HG03108 (cell line): ENCODE results near the gene RNF145.
"Not testable (repeated sequence)": the region's sequence is repeated elsewhere in the genome, so short reads cannot be mapped to it uniquely, and the experiment has no call there.

ENCODE experiments used
- ATAC-seq: cut with Tn5 transposase; IDR thresholded peaks from one replicate; pipeline ENCODE4 v1.9.1; 2021; ENCODE audit warnings: moderate library complexity; ENCODE audit not compliant: unreplicated experiment

The RNF145 gene

DNA sequence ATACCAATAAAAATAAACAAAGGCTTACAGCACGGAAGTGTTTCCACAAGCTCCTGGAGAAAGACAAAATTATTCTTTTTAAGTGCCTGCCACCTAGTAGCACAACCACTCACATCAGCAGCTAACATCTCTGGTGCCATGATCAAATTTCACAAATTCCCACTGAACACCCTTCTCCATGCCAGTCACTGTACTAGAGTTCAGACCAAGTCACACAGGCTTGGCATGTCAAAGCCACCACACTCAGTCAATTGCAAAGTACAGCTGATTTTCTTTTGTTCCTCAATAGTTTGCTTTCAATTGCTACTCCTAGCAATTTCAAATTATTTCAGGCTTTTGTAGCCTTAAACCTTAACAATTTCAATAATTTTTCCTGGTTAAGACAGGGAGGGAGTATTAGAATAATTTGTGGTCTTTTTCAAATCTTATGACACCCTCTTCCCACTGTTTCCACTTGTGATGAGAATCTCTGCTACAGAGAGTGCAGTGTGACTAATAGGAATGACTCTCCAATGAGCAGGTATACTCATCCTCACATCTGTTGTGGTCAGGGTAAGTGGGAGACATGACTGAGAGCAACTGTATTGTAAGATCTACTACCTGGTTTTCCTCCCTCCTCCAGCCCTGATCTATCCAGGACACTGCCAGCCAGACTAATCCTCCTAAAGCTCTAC, 46.2 kb downstream of the RNF145 start:
- no peak for ATAC-seq

DNA sequence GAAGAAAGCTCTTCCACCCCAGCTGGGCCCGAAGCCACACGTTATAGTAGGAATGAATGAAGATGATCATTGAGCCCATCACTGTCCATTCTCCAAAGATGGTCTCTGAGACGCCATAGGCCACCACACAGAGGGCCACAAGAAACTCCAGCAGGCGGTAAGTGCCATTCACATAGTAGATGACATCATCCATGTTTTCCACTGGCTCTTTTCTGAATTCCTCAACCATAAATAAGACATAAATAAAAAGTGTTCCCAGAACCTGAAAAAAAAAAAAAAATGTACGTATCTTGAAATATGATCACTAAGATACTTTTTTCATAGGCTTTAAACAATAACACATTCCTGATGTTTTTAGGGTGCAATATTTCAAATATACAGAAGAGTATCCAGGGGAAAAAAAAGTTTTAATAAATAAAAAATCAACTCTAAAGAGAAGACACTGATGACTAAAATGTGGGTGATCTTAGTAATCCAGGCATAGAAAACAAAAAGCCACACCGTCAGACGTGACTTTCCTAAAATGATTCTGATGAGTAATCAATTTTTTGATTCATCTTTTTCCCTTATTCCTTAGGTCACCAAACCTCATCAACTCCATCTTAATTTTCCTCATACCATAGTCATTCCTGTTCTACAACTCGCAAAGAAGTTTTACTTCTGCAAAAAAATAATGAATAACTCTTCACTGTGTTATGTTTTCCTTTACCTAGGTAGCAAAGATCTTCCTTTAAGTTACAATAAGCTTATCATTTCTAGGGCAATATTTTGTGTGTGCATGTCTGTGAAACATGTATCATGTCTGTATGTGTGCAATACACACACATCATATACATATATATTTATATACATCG, 47.8 kb downstream of the RNF145 start:
- no peak for ATAC-seq

DNA sequence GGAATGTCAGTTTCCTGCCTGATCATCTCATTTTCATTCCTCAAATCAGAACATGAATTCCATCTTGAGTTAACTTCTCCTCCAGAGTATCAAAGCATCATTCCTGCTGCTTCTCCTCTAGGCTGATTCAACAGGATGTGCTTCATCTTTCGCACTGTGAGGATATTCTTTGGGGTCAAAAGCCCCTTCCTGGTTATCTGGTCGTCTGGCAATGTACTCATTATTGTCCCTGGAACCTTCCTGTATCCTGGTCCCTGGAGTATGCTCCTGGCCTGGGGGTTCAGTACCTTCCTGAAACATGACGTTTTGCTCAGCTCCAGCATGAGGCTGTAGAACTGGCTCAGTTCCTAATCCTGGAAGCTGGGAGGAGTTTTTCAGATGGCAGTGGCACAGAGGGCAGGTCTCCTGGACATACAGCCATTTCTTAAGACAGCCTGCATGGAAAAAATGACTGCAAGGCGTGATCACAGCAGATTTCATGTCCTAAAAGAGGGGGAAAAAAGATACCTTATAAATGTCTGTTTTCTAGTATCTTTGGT, 50.7 kb downstream of the RNF145 start:
- not testable (repeated sequence) for ATAC-seq

DNA sequence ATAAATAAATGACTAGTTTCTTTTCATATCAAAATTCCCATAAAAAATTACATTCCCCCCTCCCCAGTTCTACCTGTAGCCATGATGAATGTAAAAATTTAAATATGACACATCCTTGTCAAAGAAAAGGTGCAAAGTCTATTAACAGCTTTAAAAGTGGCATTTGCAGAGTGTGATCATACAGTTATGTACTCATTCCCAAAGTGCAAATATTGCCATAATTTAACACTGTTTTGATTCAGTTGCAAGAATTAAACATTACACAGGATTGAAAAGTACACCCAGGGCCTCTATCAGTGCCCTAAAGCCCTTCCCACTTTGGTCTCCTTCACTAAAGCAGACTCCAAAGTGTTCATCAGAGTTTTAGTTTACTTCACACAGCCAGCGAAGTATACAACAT, 51.8 kb downstream of the RNF145 start:
- ATAC-seq = no peak

DNA sequence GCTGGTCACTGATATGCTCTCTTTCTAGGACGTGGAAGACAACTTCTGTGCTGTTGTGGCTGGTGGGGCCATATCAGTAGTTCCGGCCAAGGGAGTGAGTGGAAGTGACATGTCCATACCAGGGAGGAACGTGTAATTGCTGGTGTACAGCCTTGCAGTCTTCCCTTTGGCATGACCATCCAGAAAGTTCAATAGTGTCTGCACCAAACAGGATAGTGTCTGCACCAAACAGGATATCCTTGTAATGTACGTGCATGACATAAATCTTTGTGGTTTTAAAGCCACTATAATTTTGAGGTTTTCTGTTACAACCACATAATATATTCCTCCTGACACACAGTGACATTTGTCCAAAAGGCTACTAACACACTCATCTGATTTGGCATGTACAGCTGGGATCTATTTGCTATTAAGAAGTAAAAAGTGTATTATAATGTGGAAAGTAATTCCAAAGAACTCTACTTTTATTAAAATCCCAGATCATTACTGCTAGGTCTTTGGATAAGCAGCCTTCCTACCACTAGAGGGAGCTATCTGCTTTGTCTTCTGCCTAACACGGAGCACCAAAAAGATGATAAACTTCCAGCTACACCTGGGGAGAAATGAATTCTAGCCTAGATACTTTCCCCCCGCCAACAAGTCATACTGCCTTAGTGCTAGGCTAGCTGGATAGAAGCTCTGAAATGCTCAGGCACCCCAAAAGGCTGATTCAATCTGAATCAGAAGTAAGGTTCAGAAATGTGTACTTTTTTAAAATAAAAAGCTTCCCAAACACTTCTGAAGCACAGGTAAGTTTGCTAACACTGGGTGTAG, 52.7 kb downstream of the RNF145 start:
- no peak for ATAC-seq

DNA sequence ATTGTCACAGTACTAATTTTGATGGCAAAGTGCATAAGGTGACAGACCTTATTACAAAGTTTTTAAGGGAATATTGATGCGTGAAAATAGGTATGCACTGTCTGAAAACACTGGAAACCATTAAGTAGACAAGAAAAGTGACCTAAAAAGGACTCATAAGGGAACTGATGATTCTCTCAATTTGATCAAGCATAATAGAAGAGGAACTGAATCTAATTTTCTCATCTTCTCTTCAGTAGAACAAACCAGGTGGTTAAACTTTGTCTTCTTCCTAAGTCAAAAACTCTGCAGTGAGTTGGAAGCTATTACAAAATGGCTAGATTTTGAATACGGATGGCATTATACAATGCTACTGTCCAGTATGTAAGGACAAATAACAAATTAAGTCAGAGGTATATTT, 53.4 kb downstream of the RNF145 start:
- ATAC-seq = no peak

DNA sequence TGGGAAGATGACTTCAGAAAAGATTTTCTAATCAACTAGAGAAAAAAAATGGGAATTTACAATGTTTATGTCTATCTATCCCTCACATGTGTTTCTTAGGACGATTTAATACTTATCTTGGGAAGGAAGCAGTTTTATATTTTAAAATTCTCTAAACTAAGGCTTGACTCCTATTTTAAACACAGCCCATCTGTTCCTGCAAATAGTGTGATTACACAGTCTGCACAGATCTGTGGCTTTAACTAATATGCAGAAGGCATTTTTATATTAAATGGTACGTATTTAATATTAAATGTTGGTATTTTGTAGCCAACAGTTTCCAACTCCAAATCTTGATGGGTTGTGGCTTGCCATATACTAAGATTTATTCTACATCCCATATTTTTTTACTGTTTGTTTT, 56.5 kb downstream of the RNF145 start:
- no peak for ATAC-seq

DNA sequence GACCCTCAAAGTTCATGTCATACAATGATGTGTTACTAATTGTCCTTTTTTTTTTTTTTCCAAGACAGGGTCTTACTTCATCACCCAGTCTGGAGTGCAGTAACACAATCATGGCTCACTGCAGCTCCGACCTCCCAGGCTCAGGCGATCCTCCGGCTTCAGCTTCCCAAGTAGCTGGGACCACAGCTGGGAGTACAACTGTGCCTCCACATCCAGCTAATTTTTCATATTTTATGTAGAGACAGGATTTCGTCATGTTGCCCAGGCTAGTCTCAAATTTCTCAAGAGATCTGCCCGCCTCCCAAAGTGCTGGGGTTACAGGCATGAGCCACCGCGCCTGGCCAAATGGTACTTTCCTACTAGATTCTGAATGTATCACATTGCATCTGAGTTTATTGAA, 60.3 kb downstream of the RNF145 start:
- ATAC-seq = no peak

DNA sequence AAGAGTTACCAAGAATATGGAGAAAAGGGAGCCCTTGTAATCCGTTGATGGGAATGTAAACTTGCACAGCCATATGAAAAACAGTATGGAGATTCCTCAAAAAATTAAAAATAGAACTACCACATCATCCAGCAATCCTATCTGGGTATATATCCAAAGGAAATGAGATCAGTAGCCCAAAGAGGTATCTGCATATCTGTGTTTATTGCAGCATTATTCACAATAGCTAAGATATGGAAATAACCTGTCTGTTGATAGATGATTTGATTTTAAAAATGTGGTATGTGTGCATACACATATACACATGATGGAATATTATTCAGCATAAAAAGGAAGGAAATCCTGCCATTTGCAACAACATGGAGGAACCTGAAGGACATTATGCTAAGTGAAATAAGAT, 61.4 kb downstream of the RNF145 start:
- no peak for ATAC-seq

DNA sequence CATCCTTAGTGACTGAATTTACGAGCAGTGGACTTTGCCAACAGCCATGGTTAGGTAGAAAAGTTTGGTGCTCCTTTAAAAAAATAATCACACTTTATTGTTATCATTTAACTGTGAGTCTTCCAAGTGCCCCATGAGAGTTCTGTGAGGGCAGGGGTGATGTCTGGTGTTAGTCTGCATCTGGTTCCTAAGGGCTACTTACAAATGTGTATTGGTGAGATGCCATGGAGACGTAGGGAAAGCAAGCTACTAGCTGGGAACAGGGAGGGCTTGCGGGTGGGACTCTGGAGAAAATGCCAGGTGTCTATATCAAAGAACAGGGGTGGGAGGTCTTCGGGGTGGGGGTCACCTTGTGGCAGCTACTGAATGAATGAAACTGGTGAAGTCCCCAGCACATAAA, 62.5 kb downstream of the RNF145 start:
- no peak for ATAC-seq

DNA sequence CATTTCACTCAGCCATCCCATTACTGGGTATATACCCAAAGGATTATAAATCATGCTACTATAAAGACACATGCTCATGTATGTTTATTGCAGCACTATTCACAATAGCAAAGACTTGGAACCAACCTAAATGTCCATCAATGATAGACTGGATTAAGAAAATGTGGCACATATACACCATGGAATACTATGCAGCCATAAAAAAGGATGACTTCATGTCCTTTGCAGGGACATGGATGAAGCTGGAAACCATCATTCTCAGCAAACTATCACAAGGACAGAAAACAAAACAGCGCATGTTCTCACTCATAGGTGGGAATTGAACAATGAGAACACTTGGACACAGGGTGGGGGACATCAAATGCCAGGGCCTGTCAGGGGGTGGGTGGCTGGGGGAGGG, 64.2 kb downstream of the RNF145 start:
- not testable (repeated sequence) for ATAC-seq

DNA sequence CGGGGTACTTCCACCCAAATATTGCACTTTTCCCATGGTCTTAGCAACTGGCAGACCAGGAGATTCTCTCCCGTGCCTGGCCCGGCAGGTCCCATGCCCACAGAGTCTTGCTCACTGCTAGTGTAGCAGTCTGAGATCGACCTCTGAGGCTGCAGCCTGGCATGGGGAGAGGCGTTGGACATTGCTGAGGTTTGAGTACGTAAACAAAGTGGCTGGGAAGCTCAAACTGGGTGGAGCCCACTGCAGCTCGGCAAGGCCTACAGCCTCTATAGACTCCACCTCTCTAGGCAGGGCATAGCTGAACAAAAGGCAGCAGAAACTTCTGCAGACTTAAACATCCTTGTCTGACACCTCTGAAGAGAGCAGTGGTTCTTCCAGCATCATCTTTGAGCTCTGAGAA, 69.6 kb downstream of the RNF145 start:
- no peak for ATAC-seq

DNA sequence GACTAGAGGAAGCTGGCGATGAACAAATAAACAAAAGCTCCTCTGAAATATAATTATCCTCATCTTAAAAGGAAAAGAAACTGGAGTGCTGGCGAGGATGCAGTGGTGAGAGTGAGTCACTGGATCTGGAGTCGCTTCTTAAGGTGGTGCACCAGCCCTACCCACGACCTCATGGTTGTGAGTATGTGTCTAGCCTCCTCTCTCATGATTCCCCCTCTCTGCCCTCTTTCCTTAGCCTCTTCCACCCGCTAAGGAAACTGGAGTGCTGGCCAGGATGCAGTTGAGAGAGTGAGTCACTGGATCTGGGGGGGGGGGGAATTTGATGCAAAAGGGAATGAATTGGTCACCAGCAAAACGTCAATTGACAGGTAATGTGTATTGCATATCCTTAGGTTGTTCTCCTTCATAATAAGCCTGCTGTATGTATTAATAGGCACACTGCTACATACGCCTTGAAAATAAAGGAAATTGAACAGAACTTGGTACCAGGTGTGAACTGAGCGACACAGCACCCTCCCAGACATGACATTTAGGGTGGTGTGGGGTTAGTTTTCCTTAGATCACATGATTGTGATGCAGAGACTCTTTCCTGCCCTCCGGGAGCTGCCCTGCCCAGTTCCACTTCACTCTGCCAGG, 73.3 kb downstream of the RNF145 start:
- no peak for ATAC-seq

DNA sequence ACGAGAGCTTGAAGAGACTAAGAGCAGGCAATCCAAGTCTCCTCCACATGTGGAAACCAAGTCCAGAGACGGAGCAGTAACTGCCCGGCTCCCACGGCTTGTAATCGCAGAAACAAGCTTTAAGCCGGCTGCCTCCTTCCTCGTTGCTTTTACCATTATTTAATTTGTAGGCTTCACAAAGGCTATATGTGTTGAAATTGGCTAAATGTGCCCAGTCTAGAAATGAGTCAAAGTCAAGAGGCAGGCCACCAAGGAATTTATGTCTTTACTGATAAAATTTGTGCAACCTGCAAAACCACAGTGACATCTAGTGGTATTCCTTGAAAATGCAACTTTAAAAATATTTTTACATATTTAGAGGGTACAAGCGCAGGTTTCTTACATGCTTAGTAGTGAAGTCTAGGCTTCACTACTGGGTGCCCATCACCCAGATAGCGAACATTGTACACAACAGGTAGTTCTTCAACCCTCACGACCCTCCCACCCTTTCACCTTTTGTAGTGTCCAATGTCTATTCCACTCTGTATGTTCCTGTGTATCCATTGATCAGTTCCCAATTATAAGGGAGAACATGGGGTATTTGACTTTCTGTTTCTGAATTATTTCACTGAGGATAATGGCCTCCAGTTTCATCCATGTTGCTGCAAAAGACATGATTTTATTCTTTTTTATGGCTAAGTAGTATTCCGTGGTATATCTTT, 76.2 kb downstream of the RNF145 start:
- ATAC-seq = peak; percentile 44

DNA sequence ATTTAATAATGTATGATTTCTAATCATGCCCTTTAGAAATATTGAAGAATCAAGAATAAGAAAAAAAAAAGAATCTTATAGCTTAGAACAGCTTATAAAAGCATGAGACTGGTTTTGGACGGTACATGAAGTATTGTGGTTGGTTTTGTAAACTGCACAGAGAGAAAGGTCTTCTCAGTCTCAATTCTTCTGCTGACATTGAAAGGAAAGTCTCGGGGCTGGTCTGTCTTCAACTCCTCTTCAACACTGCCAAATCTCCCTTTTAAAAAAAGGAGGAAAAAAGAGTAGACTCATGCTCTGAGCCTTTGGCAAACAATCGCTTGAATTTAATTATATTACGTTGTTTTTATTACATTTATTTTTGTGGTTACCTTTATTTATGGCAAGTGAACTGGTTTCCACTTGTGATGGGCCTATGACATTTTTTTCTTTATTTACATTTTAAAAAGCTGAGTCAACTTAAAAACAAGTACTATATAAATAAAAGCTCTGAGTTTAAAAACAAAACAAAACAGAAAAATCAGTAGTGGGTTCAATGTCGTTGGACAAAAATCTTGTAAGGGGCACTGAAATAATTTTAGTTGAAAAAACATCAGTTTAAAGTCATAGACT, 76.8 kb downstream of the RNF145 start:
- no peak for ATAC-seq

DNA sequence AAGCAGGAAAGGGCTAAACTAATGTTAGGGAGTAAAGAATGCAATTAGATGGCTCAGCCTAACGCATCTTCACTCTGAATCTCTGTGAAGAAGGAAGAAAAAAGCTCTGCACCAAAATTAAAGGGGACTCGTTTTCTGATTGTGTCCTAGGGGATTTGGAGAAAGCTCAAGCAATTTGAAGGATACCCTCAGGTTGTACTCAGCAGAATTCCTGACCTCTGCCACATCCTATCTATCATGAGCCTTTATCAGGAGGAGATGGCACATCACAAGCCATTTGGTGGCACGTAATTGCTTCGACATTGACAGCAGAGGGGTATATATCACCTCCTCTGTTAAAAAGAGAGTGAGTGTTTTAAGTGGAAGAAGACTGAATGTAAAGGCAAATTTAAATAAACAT, 77.4 kb downstream of the RNF145 start:
- ATAC-seq = no peak

DNA sequence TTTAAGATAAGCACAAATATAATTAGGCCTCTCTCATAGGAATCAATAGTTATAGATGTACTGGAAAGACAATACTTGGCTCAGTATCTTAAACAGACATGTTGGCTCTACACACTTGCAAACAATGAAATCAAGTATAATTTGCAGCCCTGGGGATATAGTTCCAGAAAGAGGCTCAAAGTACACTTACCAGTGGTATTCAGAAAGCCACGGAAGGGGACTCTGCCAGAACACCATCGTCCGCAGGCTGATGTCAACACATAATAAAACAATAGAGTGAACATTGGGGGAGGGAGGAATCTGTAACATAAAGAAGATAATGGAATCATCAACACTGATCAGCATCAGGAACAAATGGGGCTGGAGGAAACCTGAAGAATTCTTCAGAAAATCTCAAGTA, 78.5 kb downstream of the RNF145 start:
- no peak for ATAC-seq

DNA sequence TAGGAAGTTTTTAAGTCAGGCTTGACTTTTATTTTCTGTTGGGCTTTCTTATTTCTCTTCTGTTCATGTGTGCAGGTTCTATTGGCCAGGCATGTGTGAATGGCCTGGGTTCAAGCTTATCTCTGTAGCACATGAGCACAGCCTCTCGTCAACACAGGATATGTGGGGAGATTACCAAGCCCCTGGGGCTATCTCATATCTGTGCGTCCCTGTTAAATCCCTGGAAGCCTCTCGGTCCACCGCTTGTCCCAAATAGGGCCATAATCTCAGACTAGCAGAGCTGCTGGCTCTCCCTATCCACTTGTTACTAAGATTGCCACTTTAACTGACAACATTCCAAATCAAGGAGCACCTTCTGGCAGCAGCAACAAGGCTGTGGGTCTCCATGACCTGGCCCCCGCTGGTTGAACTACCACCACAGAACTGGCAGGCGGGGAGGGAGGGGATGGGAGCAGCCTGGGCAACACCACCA, 81.2 kb downstream of the RNF145 start:
- ATAC-seq = no peak

DNA sequence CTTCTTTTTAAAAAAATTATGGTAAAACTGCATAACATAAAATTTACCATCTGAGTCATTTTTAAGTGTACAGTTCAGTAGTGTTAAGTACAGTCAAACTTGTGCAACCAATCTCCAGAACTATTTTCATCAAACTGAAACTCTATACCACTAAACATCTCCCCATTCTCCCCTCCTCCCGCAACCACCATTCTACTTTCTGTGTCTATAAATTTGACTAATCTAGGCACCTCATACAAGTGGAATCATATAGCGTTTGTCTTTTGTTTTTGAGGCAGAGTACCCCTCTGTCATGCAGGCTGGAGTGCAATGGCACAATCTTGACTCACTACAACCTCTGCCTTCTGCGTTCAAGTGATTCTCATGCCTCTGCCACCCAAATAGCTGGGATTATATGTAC, 85.7 kb downstream of the RNF145 start:
- no peak for ATAC-seq

DNA sequence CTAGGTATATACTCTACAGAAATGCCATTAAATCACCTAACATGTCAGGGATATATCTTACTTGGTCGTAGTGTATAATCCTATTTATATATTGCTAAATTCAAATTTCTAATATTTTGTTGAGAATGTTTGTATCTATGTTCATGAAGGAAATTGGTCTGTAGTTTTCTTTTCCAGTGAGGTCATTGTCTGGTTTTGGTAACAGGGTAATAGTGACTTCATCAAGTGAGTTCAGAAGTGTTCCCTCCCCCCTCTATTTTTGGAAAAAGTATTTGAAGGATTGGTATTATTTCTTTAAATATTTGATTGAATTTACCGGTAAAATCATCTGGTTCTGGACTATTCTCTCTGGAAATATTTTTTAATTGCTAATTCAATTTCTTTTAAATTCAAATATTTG, 86.2 kb downstream of the RNF145 start:
- no peak for ATAC-seq
